Thoracic aorta (tissue), 2 donors: Measurements from ENCODE around the gene CECR2. TPM values are rescaled to one million over a fixed set of nuclear protein-coding genes. Genes with fewer than 3 reads are reported as not detected.
"Not testable (repeated sequence)": the region's sequence is repeated elsewhere in the genome, so short reads cannot be mapped to it uniquely, and the experiment has no call there.

Source experiments
- ATAC-seq: fragments of 150-250 bp; one replicate; pipeline ENCODE4 v1.8.0; 2017; ENCODE audit warnings: low read depth; ENCODE audit not compliant: insufficient number of reproducible peaks, low FRiP score
- DNase-seq: peaks from one replicate; pipeline ENCODE4 v3.0.0-alpha.2; 2020; ENCODE audit warnings: low spot score
- H3K27ac ChIP-seq, 2 donors: fragments of 200-600 bp; sonication (generic); 1 replicate in 1 of 2; 2 replicates in 1 of 2; pipeline ENCODE4 v1.5.1; 2016; ENCODE audit warnings: mild to moderate bottlenecking in 2 of 2, moderate library complexity in 2 of 2
- H3K27me3 ChIP-seq: fragments of 200-600 bp; sonication (generic); replicated peaks from 2 replicates; pipeline ENCODE4 v1.6.0; 2016; ENCODE audit warnings: mild to moderate bottlenecking; ENCODE audit not compliant: insufficient read depth
- H3K36me3 ChIP-seq: fragments of 200-600 bp; sonication (generic); one replicate; pipeline ENCODE4 v1.5.1; 2016
- H3K4me1 ChIP-seq, 2 donors: fragments of 200-600 bp; sonication (generic); 1 replicate in 1 of 2; 2 replicates in 1 of 2; pipeline versions ENCODE4 v1.5.1 to v1.6.0; 2016; ENCODE audit warnings: low read depth in 2 of 2, mild to moderate bottlenecking in 1 of 2; ENCODE audit not compliant: control insufficient read depth in 1 of 2
- H3K4me3 ChIP-seq: fragments of 200-600 bp; sonication (generic); 2 replicates; pipeline ENCODE4 v1.5.1; 2016; ENCODE audit warnings: mild to moderate bottlenecking
- H3K9me3 ChIP-seq: fragments of 200-600 bp; sonication (generic); 2 replicates; pipeline ENCODE4 v1.5.1; 2016
- total RNA-seq, 2 donors: library from RNA; depleted of rRNA; stranded (reverse); fragments of >200 nt; gene quantifications; one replicate each; pipeline versions ENCODE4 v1.1.0 to v1.2.3, GENCODE V29; 2016
- TF ChIP-seq, protein P1 (sequence below): fragments of 200-600 bp; sonication (generic); IDR thresholded peaks from one replicate; pipeline ENCODE4 v1.5.1; 2019; ENCODE audit warnings: antibody characterized with exemption

Gene CECR2
- total RNA-seq, 2 donors from 2014 or later: 0.28 TPM; not detected in 1

DNA sequence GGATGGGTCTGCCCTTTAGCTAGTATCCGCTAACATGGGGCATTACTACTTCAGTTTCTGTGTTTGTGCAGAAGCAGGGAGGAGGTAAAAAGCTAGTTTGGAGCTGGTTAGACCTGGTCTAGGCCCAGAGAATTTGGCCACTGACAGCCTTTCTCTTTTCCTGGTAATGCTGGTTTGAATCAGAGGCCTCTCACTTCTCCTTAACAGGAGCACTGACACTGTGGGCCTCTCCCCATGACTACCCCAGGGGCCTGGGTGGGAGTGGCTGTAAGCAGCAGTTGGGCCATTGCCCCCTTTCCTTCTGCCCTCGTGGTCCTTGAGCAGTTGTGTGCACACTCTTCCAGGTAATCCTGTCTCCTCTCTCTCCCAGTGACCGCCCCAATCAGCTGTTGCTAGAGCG is 185.6 kb downstream of the CECR2 start:
- ATAC-seq (no peak), DNase-seq (no peak)
- TF ChIP-seq, protein P1, sequence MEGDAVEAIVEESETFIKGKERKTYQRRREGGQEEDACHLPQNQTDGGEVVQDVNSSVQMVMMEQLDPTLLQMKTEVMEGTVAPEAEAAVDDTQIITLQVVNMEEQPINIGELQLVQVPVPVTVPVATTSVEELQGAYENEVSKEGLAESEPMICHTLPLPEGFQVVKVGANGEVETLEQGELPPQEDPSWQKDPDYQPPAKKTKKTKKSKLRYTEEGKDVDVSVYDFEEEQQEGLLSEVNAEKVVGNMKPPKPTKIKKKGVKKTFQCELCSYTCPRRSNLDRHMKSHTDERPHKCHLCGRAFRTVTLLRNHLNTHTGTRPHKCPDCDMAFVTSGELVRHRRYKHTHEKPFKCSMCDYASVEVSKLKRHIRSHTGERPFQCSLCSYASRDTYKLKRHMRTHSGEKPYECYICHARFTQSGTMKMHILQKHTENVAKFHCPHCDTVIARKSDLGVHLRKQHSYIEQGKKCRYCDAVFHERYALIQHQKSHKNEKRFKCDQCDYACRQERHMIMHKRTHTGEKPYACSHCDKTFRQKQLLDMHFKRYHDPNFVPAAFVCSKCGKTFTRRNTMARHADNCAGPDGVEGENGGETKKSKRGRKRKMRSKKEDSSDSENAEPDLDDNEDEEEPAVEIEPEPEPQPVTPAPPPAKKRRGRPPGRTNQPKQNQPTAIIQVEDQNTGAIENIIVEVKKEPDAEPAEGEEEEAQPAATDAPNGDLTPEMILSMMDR: no peak
- Histone ChIP-seq H3K36me3 (no peaks in the 10 kb centered on the region), H3K9me3 (no peaks in the 10 kb centered on the region), H3K4me3 (no peak overlapping the region), H3K27me3 (no peaks in the 10 kb centered on the region), H3K27ac (no peak overlapping the region), H3K4me1 (no peaks in the 10 kb centered on the region)

- Histone ChIP-seq H3K9me3 (no peaks in the 10 kb centered on the region), H3K27me3 (no peaks in the 10 kb centered on the region), H3K4me3 (no peak overlapping the region), H3K36me3 (no peaks in the 10 kb centered on the region), H3K27ac (no peak overlapping the region), H3K4me1 (peaks cover 4 to 22% of the 10 kb centered on the region in 2 donors)
- ATAC-seq (no peak), DNase-seq (no peak)
- TF ChIP-seq, protein P1: no peak
Measured at GRCh38 chr22:17559188-17559587, 189.9 kb downstream of the CECR2 start.

DNA sequence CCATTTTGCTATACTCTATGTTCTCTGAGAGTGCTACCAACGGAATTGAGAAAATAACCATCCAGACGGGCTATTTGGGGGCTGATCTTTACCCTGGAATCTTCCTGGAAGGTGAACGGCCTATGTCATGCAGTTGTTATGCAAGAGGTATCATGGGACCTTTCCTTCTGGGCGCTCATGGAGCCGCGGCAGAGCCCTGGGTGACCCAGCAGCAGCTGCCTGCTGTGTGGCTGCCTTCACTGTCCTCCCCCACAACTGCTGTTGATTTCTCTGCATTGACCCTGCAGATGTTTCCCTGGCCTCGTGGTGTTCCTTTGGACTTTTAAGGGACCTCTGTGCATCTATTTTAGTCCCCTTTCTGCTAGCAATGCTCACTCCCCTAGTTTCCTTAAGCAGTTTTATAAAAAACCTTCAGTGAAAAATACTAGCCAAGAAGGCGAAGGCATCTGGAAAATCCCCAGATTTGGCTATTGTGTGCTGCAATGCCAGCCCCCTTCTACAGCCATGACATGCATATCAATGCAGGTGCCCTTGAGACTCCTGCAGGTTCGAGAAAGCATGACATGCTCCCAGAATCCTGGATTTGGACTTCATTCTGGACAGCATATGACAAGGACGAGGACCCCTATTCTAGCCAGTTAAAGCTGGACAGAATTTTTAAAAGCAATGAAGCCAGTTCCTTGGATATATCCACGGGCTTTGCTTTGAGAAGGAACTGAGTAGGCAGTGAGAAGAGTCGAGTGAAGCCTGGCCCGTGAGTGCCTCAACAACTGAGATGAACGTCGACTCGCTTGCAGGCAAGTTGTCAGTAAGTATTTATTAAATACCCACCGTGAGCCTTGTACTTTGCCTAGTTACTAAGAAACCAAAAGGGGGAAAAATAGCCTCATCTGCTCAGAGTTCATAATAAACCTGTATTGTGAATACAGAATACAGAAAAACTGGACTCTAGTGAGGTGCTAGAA is 193.9 kb downstream of the CECR2 start, which contains the start of gene SLC25A18:
SLC25A18 (plus strand) TSS at position 593 of the 965 bp plus-strand sequence. CDS start 16,447 bp downstream, outside the sequence.
- TF ChIP-seq, protein P1: peak; percentile 17
- Histone ChIP-seq H3K27ac (peak within 1 kb of the TSS in 1 of 2 donors; percentile 11), H3K9me3 (no peaks in the 10 kb centered on the region), H3K36me3 (no peaks in the 10 kb centered on the region), H3K4me3 (peak within 1 kb of the TSS; percentile 2), H3K4me1 (peaks cover 4 to 22% of the 10 kb centered on the region in 2 donors), H3K27me3 (no peaks in the 10 kb centered on the region)
- no peak for ATAC-seq
- DNase-seq: no peak

DNA sequence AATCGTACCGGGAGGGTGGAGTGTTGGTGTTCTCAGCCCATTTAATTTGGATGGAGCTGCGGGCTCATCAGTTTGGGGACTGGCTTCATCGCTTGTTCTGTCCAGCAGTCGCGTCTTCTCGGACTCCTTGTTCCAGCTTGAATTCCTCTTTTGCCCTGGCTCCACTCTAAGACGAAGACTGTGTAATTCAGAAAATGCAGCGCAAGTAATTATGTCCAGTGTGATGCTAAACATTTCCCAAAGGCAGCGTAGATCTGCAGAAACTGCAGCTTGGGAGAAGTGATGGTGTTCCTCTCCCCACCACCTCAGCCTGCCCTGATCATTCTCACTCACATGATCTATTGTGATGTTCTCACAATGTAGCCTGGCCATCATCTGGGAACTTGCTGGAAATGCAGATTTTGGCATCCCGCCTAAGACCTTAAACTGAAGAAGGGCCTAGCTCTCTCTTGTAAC is 194.7 kb downstream of the CECR2 start:
- Histone ChIP-seq H3K27me3 (no peaks in the 10 kb centered on the region), H3K4me1 (peaks cover 4 to 22% of the 10 kb centered on the region in 2 donors), H3K9me3 (no peaks in the 10 kb centered on the region), H3K27ac (no peak overlapping the region), H3K4me3 (no peak overlapping the region), H3K36me3 (no peaks in the 10 kb centered on the region)
- no peak for ATAC-seq
- TF ChIP-seq, protein P1: no peak
- no peak for DNase-seq

DNA sequence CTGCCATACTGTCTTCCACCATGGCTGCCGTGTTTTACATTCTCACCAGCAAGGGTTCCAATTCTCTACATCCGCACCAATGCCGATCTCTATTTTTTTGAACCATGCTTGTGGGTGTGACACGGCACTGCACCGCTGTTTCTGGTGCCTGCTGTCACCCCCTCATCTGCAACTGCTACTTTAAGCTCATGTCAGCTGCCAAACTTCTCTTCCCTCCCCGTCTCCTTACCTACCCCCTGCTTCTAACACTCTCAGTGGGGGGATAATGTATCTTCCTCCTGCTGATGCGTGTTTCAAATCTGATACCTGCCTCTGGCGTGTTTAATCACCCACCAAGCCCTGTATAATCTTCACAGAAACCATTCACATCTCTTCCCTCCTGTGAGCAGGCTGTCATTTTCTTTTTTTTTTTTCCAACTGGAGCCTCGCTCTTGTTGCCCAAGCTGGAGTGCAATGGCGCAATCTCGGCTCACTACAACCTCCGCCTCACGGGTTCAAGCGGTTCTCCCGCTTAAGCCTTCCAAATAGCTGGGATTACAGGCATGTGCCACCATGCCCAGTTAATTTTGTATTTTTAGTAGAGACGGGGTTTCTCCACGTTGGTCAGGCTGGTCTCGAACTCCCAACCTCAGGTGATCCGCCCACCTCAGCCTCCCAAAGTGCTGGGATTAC is 196.9 kb downstream of the CECR2 start:
- ATAC-seq, H3K36me3 ChIP-seq, H3K27me3 ChIP-seq, H3K27ac ChIP-seq, DNase-seq, H3K4me3 ChIP-seq, H3K9me3 ChIP-seq: not testable (repeated sequence)
- peaks cover 4 to 41% of the 10 kb centered on the region in 2 donors for H3K4me1 ChIP-seq
